ENCODE measurements around the gene SULF2. TPM values are rescaled to one million over a fixed set of nuclear protein-coding genes. Genes with fewer than 3 reads are reported as not detected.

The SULF2 gene
- total and polyA plus RNA-seq, 2 donors (not counting 1 experiment from before 2014, with no cell fraction given) = 1.2 to 1.7 TPM

- intact Hi-C loops (cut with micrococcal nuclease) = no loop called here
- Mint-ChIP-seq H3K27ac (no peak overlapping the region), H3K27me3 (peaks cover 4% of the 10 kb centered on the region), H3K4me3 (no peak overlapping the region), H3K9me3 (ENCODE audit: insufficient read depth) (no peaks in the 10 kb centered on the region), H3K4me1 (no peaks in the 10 kb centered on the region)
- no peak overlapping the region for H3K27ac ChIP-seq (ENCODE audit: low read length in 2 of 2)
- H3K79me2 ChIP-seq (ENCODE audit: control insufficient read depth, insufficient read depth, low read length) = no peaks in the 10 kb centered on the region
- H3K4me1 ChIP-seq (ENCODE audit: control insufficient read depth in 2 of 2, insufficient read depth in 2 of 2, low read length in 2 of 2) = no peaks in the 10 kb centered on the region
- no peaks in the 10 kb centered on the region for H4K20me1 ChIP-seq (ENCODE audit: control insufficient read depth, insufficient read depth, low read length, poor library complexity, severe bottlenecking)
- 91% methylated on average over 25 of the region's 26 CpGs for WGBS (ENCODE audit: insufficient coverage)
- ATAC-seq (ENCODE audit: low read depth) (no peak), DNase-seq (no peak)
- POLR2A ChIA-PET = no interaction called here
- H3K36me3 ChIP-seq (replicated peaks in 1 of 2; ENCODE audit: control extremely low read depth in 1 of 2, control insufficient read depth in 1 of 2, extremely low read depth in 1 of 2, insufficient read depth in 2 of 2, low read length in 1 of 2) = no peaks in the 10 kb centered on the region
- peaks cover 0 to 17% (median 0%) of the 10 kb centered on the region in 3 donors for H3K9me3 ChIP-seq (ENCODE audit: control extremely low read depth in 1 of 3, control insufficient read depth in 2 of 3, insufficient read depth in 1 of 3, low read length in 2 of 3)
- no peak overlapping the region for H2AFZ ChIP-seq (ENCODE audit: insufficient read depth, low read depth, low read length, poor library complexity, severe bottlenecking)
- TF ChIP-seq, protein P1, sequence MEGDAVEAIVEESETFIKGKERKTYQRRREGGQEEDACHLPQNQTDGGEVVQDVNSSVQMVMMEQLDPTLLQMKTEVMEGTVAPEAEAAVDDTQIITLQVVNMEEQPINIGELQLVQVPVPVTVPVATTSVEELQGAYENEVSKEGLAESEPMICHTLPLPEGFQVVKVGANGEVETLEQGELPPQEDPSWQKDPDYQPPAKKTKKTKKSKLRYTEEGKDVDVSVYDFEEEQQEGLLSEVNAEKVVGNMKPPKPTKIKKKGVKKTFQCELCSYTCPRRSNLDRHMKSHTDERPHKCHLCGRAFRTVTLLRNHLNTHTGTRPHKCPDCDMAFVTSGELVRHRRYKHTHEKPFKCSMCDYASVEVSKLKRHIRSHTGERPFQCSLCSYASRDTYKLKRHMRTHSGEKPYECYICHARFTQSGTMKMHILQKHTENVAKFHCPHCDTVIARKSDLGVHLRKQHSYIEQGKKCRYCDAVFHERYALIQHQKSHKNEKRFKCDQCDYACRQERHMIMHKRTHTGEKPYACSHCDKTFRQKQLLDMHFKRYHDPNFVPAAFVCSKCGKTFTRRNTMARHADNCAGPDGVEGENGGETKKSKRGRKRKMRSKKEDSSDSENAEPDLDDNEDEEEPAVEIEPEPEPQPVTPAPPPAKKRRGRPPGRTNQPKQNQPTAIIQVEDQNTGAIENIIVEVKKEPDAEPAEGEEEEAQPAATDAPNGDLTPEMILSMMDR (IDR thresholded peaks at IDR 0.05) = no peak
- TF ChIP-seq EZH2 (IDR thresholded peaks at IDR 0.05; ENCODE audit: borderline replicate concordance, insufficient read depth, low read depth, low read length, poor library complexity, severe bottlenecking) = no peak
- H3K9ac ChIP-seq (ENCODE audit: low read length) = no peak overlapping the region
- no peak overlapping the region for H3K4me3 ChIP-seq (ENCODE audit: control extremely low read depth in 1 of 5, extremely low read depth in 1 of 5, insufficient read depth in 1 of 5, low read depth in 2 of 5, low read length in 4 of 5)
- no peaks in the 10 kb centered on the region for H3K27me3 ChIP-seq (replicated peaks in 1 of 4; ENCODE audit: control extremely low read depth in 1 of 4, control insufficient read depth in 3 of 4, insufficient read depth in 4 of 4, low read length in 3 of 4)
- no peak overlapping the region for H3K4me2 ChIP-seq (replicated peaks; ENCODE audit: low read depth, low read length, poor library complexity, severe bottlenecking)
- CTCF ChIA-PET = interaction anchor here (1.2 kb wide), 2 partner anchors 13 to 936 kb away, joined by 3 to 4 read pairs; no protein-coding TSS in a partner anchor
Observed at GRCh38 chr20:47684306-47685080, 100.8 kb downstream of the SULF2 start.

GRCh38 chr20:47682916-47683315, 102.4 kb downstream of the SULF2 start:
- Mint-ChIP-seq H3K27me3 (peaks cover 9% of the 10 kb centered on the region), H3K9me3 (ENCODE audit: insufficient read depth) (no peaks in the 10 kb centered on the region), H3K27ac (no peak overlapping the region), H3K4me1 (peaks cover under 1% of the 10 kb centered on the region), H3K4me3 (no peak overlapping the region)
- DNase-seq = no peak
- no peak overlapping the region for H2AFZ ChIP-seq (ENCODE audit: insufficient read depth, low read depth, low read length, poor library complexity, severe bottlenecking)
- TF ChIP-seq, protein P1 (IDR thresholded peaks at IDR 0.05) = no peak
- TF ChIP-seq EZH2 (IDR thresholded peaks at IDR 0.05; ENCODE audit: borderline replicate concordance, insufficient read depth, low read depth, low read length, poor library complexity, severe bottlenecking) = no peak
- no peak overlapping the region for H3K27ac ChIP-seq (ENCODE audit: low read length in 2 of 2)
- H3K79me2 ChIP-seq (ENCODE audit: control insufficient read depth, insufficient read depth, low read length) = no peaks in the 10 kb centered on the region
- H4K20me1 ChIP-seq (ENCODE audit: control insufficient read depth, insufficient read depth, low read length, poor library complexity, severe bottlenecking) = no peaks in the 10 kb centered on the region
- ChIA-PET CTCF (interaction anchor here (12.8 kb wide), 1 partner anchor 939 kb away, joined by 299 read pairs; no protein-coding TSS in a partner anchor), POLR2A (no interaction called here)
- no peaks in the 10 kb centered on the region for H3K27me3 ChIP-seq (replicated peaks in 1 of 4; ENCODE audit: control extremely low read depth in 1 of 4, control insufficient read depth in 3 of 4, insufficient read depth in 4 of 4, low read length in 3 of 4)
- peaks cover 0 to 8% (median 0%) of the 10 kb centered on the region in 3 donors for H3K9me3 ChIP-seq (ENCODE audit: control extremely low read depth in 1 of 3, control insufficient read depth in 2 of 3, insufficient read depth in 1 of 3, low read length in 2 of 3)
- no peak for ATAC-seq (ENCODE audit: low read depth)
- H3K36me3 ChIP-seq (replicated peaks in 1 of 2; ENCODE audit: control extremely low read depth in 1 of 2, control insufficient read depth in 1 of 2, extremely low read depth in 1 of 2, insufficient read depth in 2 of 2, low read length in 1 of 2) = no peaks in the 10 kb centered on the region
- no peak overlapping the region for H3K4me3 ChIP-seq (ENCODE audit: control extremely low read depth in 1 of 5, extremely low read depth in 1 of 5, insufficient read depth in 1 of 5, low read depth in 2 of 5, low read length in 4 of 5)
- intact Hi-C loops (cut with micrococcal nuclease) = no loop called here
- no peak overlapping the region for H3K4me2 ChIP-seq (replicated peaks; ENCODE audit: low read depth, low read length, poor library complexity, severe bottlenecking)
- H3K4me1 ChIP-seq (ENCODE audit: control insufficient read depth in 2 of 2, insufficient read depth in 2 of 2, low read length in 2 of 2) = no peaks in the 10 kb centered on the region
- no peak overlapping the region for H3K9ac ChIP-seq (ENCODE audit: low read length)
- WGBS (ENCODE audit: insufficient coverage) = 88% methylated on average over 19 of the region's 19 CpGs
